ENCODE data around the gene BRAT1. TPM values are rescaled to one million over a fixed set of nuclear protein-coding genes. Genes with fewer than 3 reads are reported as not detected.

BRAT1 gene
- total and polyA plus RNA-seq, 5 donors from 2014 or later: 21.4 to 36.6 (median 31.3) TPM

- Histone ChIP-seq H3K36me3 (ENCODE audit: control insufficient read depth, insufficient read depth, low read length) (peaks cover 29% of the 10 kb centered on the region), H3K9me3 (ENCODE audit: control insufficient read depth in 2 of 2, low read length in 2 of 2) (no peaks in the 10 kb centered on the region), H3K27me3 (ENCODE audit: control insufficient read depth, insufficient read depth, low read length) (no peaks in the 10 kb centered on the region), H3K27ac (ENCODE audit: insufficient read depth, low read length, poor library complexity, severe bottlenecking) (peak overlapping the region; percentile 90), H3K4me1 (ENCODE audit: control insufficient read depth, insufficient read depth, low read length, poor library complexity, severe bottlenecking) (peaks cover 58% of the 10 kb centered on the region), H3K4me3 (ENCODE audit: low read depth, low read length) (peak overlapping the region; percentile 32)
- DNase-seq: peak; percentile 74 to 94 (median 79)
- Mint-ChIP-seq H3K9me3 (no peaks in the 10 kb centered on the region), H3K4me1 (peaks cover 10 to 61% (median 29%) of the 10 kb centered on the region in 4 donors), H3K27me3 (peaks cover 4% of the 10 kb centered on the region), H3K27ac (peak overlapping the region; percentile 75 to 97 (median 88)), H3K36me3 (peaks cover 9% of the 10 kb centered on the region), H3K4me3 (peak overlapping the region; percentile 78 to 95 (median 89))
- peak; percentile 69 to 76 for ATAC-seq (ENCODE audit: low read depth in 2 of 2)
Observed at GRCh38 chr7:2530071-2530987, 25.0 kb downstream of the BRAT1 start.

GRCh38 chr7:2529161-2530070 lies 25.9 kb downstream of the BRAT1 start:
- Histone ChIP-seq H3K36me3 (ENCODE audit: control insufficient read depth, insufficient read depth, low read length) (peaks cover 37% of the 10 kb centered on the region), H3K9me3 (ENCODE audit: control insufficient read depth in 2 of 2, low read length in 2 of 2) (no peaks in the 10 kb centered on the region), H3K4me1 (ENCODE audit: control insufficient read depth, insufficient read depth, low read length, poor library complexity, severe bottlenecking) (peaks cover 67% of the 10 kb centered on the region), H3K27ac (ENCODE audit: insufficient read depth, low read length, poor library complexity, severe bottlenecking) (peak overlapping the region; percentile 90), H3K4me3 (ENCODE audit: low read depth, low read length) (peak overlapping the region; percentile 32), H3K27me3 (ENCODE audit: control insufficient read depth, insufficient read depth, low read length) (no peaks in the 10 kb centered on the region)
- Mint-ChIP-seq H3K4me3 (peak overlapping the region; percentile 78 to 95 (median 89)), H3K36me3 (peaks cover 9% of the 10 kb centered on the region), H3K27me3 (peaks cover 4% of the 10 kb centered on the region), H3K9me3 (no peaks in the 10 kb centered on the region), H3K4me1 (peaks cover 10 to 66% (median 29%) of the 10 kb centered on the region in 4 donors), H3K27ac (peak overlapping the region; percentile 75 to 97 (median 88))
- peak; percentile 46 to 49 for ATAC-seq (ENCODE audit: low read depth in 2 of 2)
- DNase-seq: peak in 2 of 3 donors; percentile 58 to 84

- no peak for ATAC-seq (ENCODE audit: low read depth in 2 of 2)
- peak overlapping the region; percentile 78 to 95 (median 92) for H3K4me3 Mint-ChIP-seq
- DNase-seq: no peak
- H3K9me3 Mint-ChIP-seq: no peaks in the 10 kb centered on the region
- peak overlapping the region; percentile 74 to 82 (median 80) for H3K27ac Mint-ChIP-seq
- peaks cover 39% of the 10 kb centered on the region for H3K36me3 ChIP-seq (ENCODE audit: control insufficient read depth, insufficient read depth, low read length)
- H3K4me3 ChIP-seq (ENCODE audit: low read depth, low read length): peak overlapping the region; percentile 8
- peaks cover 10 to 69% (median 29%) of the 10 kb centered on the region in 4 donors for H3K4me1 Mint-ChIP-seq
- no peaks in the 10 kb centered on the region for H3K27me3 ChIP-seq (ENCODE audit: control insufficient read depth, insufficient read depth, low read length)
- H3K9me3 ChIP-seq (ENCODE audit: control insufficient read depth in 2 of 2, low read length in 2 of 2): no peaks in the 10 kb centered on the region
- peaks cover 4% of the 10 kb centered on the region for H3K27me3 Mint-ChIP-seq
- H3K27ac ChIP-seq (ENCODE audit: insufficient read depth, low read length, poor library complexity, severe bottlenecking): peak overlapping the region; percentile 90
- H3K36me3 Mint-ChIP-seq: peaks cover 9% of the 10 kb centered on the region
- peaks cover 76% of the 10 kb centered on the region for H3K4me1 ChIP-seq (ENCODE audit: control insufficient read depth, insufficient read depth, low read length, poor library complexity, severe bottlenecking)
Observed at GRCh38 chr7:2528481-2529095, 26.7 kb downstream of the BRAT1 start.

GRCh38 chr7:2527505-2528467 lies 27.5 kb downstream of the BRAT1 start:
- H3K4me1 Mint-ChIP-seq: peaks cover 10 to 74% (median 32%) of the 10 kb centered on the region in 4 donors
- H3K36me3 Mint-ChIP-seq: peaks cover 12% of the 10 kb centered on the region
- ATAC-seq (ENCODE audit: low read depth in 2 of 2): peak; percentile 29 to 33
- Histone ChIP-seq H3K36me3 (ENCODE audit: control insufficient read depth, insufficient read depth, low read length) (peaks cover 39% of the 10 kb centered on the region), H3K27ac (ENCODE audit: insufficient read depth, low read length, poor library complexity, severe bottlenecking) (peak overlapping the region; percentile 90), H3K27me3 (ENCODE audit: control insufficient read depth, insufficient read depth, low read length) (no peaks in the 10 kb centered on the region), H3K4me1 (ENCODE audit: control insufficient read depth, insufficient read depth, low read length, poor library complexity, severe bottlenecking) (peaks cover 84% of the 10 kb centered on the region), H3K9me3 (ENCODE audit: control insufficient read depth in 2 of 2, low read length in 2 of 2) (no peaks in the 10 kb centered on the region), H3K4me3 (ENCODE audit: low read depth, low read length) (peak overlapping the region; percentile 8)
- H3K4me3 Mint-ChIP-seq: peak overlapping the region; percentile 78 to 95 (median 92)
- peaks cover 4% of the 10 kb centered on the region for H3K27me3 Mint-ChIP-seq
- peak overlapping the region; percentile 74 to 83 (median 80) for H3K27ac Mint-ChIP-seq
- H3K9me3 Mint-ChIP-seq: no peaks in the 10 kb centered on the region
- DNase-seq: peak; percentile 61 to 87 (median 70)

- Mint-ChIP-seq H3K27ac (peak overlapping the region in 1 of 3 donors; percentile 80), H3K27me3 (peaks cover 4% of the 10 kb centered on the region), H3K4me3 (peak overlapping the region; percentile 78 to 95 (median 92)), H3K4me1 (peaks cover 10 to 78% (median 35%) of the 10 kb centered on the region in 4 donors), H3K36me3 (peaks cover 19% of the 10 kb centered on the region), H3K9me3 (no peaks in the 10 kb centered on the region)
- H3K4me3 ChIP-seq (ENCODE audit: low read depth, low read length): peak overlapping the region; percentile 8
- H3K27ac ChIP-seq (ENCODE audit: insufficient read depth, low read length, poor library complexity, severe bottlenecking): peak overlapping the region; percentile 33
- no peaks in the 10 kb centered on the region for H3K9me3 ChIP-seq (ENCODE audit: control insufficient read depth in 2 of 2, low read length in 2 of 2)
- ATAC-seq (ENCODE audit: low read depth in 2 of 2) (no peak), DNase-seq (no peak)
- peaks cover 44% of the 10 kb centered on the region for H3K36me3 ChIP-seq (ENCODE audit: control insufficient read depth, insufficient read depth, low read length)
- peaks cover 91% of the 10 kb centered on the region for H3K4me1 ChIP-seq (ENCODE audit: control insufficient read depth, insufficient read depth, low read length, poor library complexity, severe bottlenecking)
- no peaks in the 10 kb centered on the region for H3K27me3 ChIP-seq (ENCODE audit: control insufficient read depth, insufficient read depth, low read length)
Observed at GRCh38 chr7:2526659-2527504, 28.4 kb downstream of the BRAT1 start.
